HG03354 (cell line): ENCODE results near the gene GIMAP2.
"Not testable (repeated sequence)": the region's sequence is repeated elsewhere in the genome, so short reads cannot be mapped to it uniquely, and the experiment has no call there.

Experiments used
- ATAC-seq: cut with Tn5 transposase; IDR thresholded peaks from one replicate; pipeline ENCODE4 v1.9.1; 2021; ENCODE audit warnings: mild to moderate bottlenecking; ENCODE audit not compliant: unreplicated experiment, poor library complexity, severe bottlenecking

The GIMAP2 gene

GRCh38 chr7:150675714-150676113, 9.8 kb upstream of the GIMAP2 start:
- no peak for ATAC-seq

GRCh38 chr7:150676276-150676675, 9.2 kb upstream of the GIMAP2 start:
- ATAC-seq = not testable (repeated sequence)

GRCh38 chr7:150676854-150677253, 8.7 kb upstream of the GIMAP2 start:
- not testable (repeated sequence) for ATAC-seq

DNA sequence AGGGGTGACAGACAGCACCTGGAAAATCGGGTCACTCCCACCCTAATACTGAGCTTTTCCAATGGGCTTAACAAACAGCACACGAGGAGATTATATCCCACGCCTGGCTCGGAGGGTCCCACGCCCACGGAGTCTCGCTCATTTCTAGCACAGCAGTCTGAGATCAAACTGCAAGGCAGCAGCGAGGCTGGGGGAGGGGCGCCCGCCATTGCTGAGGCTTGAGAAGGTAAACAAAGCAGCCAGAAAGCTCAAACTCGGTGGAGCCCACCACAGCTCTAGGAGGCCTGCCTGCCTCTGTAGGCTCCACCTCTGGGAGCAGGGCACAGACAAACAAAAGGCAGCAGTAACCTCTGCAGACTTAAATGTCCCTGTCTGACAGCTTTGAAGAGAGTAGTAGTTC, 6.9 kb upstream of the GIMAP2 start:
- ATAC-seq = not testable (repeated sequence)

GRCh38 chr7:150680364-150680763, 5.1 kb upstream of the GIMAP2 start:
- ATAC-seq = not testable (repeated sequence)

- ATAC-seq = peak; percentile 54
These were observed 625 bp downstream of the GIMAP2 start for GRCh38 chr7:150686030-150686631.

DNA sequence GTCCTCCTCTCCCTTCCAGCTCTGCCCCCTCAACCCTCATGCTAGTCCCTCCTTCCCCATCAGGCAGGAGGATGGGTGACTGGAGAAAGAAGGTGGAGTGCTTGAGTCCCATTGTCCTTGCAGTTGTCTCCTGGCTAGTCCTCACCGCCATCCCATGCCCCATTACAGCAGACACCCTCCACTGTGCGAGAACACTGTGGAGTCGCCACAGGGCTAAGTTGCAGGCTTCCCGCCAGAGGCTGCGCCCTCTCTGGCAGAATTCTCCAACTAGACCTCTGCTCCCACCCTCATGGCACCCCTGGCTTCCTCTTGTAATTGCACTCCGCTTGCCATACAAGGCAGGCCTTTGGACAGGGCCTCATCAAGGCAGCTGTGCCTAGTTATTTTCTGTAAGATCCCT, 3.1 kb downstream of the GIMAP2 start:
- ATAC-seq = no peak

DNA sequence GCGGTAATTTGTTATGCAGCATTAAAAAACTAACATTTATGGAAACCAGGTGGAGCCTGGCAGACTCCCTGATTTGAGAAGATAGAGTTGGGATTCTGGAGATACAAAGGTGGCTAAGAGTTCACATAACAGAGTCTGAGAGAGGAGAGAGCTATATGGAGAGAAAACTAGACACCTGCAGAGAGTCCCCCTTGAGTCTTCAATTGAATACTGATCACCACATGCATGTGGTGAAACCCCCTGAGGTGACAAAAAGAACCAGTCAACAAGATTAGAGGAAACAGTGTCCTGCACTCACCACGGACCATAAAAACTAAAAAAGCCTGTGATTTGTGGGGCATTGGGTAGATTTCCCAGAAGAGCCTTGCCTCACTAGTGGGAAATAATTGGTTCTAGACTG, 10.1 kb downstream of the GIMAP2 start:
- ATAC-seq = no peak

GRCh38 chr7:150703209-150703608, 17.7 kb downstream of the GIMAP2 start:
- no peak for ATAC-seq

- no peak for ATAC-seq
These were observed 29.8 kb downstream of the GIMAP2 start for GRCh38 chr7:150715293-150715692.

DNA sequence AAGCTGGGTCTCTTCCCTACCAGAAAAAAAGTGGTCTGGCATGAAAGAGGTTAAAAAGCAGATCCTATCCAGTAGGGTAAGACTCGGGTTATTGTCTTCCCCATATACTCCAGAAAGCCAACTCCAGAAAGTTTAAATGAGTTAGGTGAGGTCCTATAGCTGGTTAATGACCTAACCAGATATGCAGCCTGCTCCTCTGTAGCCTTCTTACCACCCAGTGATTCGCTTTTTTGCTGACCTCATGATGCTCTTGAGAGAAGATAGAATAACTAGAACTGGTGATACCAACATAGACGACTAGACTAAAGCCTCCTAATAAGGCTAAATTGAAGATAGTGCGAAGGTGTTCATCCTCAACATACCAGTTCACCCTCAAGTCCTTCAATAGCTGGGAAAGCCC, 30.2 kb downstream of the GIMAP2 start:
- ATAC-seq = no peak

DNA sequence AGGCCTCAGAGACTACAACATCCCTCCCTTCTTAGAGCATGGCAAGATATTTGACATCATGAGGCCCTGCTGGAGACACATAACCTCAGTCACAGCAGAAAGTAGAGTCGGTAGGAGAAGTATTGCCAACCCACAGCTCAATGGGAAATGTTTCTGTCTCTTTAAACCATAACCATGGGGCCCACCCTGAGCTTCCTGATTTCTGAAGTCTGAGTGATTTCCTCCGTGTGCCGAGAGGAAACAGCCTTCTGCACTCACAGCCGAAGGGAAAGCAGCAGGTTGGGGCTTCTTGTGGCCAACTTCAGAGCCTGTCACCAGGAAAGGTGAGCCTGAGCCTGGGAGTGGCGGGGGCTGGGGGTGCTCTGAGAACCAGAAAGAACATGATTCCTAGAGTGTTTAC, 30.9 kb downstream of the GIMAP2 start, which contains the start of gene GIMAP1:
Gene GIMAP1, plus strand, starts transcription at position 246 of the 400 bp plus-strand sequence. CDS start 2,435 bp downstream, outside the sequence.
- ATAC-seq = peak; percentile 67

DNA sequence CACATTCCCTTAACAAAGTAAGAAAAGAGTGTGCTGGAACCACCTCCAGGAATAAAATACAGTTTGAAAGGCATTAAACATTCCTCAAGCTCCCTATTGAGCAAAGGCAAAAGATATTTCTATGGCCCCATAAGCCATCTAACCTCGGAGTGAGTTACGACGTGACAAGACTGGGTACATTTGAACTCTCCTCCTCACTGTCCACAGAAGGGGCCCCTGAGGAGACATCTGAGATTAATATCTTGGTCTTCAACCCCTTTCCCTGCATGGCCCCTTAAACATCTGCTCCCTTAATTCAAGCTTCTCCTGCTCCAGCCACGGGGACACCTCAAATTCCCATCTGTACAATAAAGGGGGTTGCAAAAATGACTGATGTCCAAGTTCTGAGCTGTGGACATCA, 31.4 kb downstream of the GIMAP2 start:
- ATAC-seq = no peak

DNA sequence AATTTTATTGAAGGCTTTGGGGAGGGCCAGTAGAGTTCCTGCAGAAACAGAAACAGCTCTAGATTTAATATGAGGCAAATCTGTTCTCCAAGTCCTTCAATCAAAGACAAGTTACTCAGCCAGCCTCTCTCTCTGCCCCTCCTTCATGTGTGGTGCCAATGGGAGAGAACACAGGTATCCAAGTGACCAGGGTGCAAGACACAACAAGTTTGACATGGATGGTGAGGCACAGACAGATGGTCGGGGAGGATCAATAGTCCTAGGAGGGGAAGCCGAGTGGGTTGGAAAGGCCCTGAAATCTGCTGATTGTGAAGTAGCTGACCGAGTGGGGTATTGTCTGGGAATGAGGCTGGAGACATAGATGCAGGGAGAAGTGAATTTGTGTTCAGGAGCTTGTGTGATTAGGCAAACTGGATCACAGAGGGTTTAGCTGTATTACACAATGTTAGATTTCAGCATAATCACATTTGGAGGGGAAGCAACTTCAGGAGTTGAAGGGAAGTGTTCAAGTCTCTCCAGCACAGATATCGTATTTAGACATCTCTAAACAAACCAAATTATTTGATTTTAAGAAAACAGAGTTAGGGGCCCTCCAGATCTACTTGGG, 32.4 kb downstream of the GIMAP2 start:
- no peak for ATAC-seq

DNA sequence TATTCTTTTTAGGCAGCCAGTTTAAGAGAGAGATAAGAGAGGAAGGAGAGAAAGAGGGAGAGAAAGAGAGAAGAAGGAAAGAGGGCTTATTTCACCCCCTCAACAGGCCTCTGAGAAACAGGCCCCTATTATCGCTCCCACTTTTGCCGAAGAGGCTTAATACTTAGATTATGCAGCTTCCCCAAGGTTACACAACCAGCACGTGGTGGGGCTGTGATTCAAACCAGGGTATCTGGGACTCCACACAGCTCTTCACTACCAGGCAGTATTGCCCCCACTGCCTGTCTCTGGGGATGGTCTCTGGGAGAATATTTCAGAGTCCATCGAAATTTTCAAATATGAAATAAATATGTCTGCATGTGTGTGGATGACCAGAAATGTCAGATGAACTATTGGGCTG, 33.9 kb downstream of the GIMAP2 start:
- ATAC-seq = no peak

DNA sequence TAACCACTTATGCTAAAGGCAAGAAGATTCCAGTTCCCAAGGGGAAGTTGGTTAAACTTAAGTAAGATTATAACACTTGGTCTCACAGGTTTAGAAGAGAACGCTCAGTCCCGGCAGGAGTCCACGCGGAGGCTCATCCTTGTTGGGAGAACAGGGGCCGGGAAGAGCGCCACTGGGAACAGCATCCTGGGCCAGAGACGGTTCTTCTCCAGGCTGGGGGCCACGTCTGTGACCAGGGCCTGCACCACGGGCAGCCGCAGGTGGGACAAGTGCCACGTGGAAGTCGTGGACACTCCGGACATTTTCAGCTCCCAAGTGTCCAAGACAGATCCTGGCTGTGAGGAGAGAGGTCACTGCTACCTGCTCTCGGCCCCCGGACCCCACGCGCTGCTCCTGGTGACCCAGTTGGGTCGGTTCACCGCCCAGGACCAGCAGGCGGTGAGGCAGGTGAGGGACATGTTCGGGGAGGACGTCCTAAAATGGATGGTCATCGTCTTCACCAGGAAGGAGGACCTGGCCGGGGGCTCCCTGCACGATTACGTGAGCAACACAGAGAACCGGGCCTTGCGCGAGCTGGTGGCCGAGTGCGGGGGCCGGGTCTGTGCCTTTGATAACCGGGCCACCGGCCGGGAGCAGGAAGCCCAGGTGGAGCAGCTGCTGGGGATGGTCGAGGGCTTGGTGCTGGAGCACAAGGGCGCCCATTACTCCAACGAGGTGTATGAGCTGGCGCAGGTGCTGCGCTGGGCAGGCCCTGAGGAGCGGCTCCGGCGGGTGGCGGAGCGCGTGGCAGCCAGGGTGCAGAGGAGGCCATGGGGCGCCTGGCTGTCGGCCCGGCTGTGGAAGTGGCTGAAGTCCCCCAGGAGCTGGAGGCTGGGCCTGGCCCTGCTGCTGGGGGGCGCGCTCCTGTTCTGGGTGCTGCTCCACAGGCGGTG, 34.7 kb downstream of the GIMAP2 start:
- ATAC-seq = no peak

DNA sequence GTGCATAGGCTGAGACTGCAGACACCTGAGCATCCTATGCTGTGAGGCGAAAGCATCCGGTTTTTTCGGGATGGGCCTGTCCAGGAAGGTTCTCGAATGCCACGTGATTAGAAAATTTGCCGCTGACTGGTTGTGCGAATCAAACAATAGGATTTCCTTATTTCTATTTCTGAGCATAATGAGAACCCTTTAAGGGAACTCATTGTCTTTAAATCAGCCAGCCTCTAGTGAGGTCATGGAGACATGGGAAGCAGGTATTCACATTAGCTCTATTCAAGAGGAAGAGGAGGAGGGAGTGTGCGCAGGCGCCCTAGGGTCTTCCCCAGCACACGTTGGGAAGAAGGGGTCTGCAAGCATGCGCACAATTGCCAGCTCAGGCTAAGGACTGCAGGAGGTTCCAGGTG, 36.5 kb downstream of the GIMAP2 start:
- no peak for ATAC-seq

DNA sequence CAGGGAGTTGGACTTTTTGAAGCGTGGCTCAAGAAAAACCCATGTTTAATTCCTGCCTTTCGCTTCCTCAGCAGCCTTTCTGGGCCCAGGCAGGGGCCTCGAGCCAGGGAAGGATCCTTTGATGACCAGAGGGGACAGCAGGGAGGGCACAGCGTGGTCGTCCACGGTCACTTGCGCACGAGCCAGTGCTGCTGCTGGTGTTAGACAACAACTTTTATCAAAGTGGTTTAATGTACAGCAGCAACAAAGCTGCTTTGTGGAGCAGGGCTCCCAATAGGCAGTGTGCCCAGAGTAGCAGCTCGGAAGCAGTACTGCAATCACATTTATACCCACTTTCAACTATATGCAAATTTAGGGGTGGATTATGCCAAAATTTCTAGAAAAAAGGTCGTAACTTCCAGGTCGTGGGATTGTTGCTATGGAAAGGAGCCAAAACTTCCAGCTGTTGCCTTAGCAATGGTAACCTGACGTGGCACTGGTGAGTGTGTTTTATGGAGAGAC, 37.0 kb downstream of the GIMAP2 start:
- ATAC-seq = no peak

DNA sequence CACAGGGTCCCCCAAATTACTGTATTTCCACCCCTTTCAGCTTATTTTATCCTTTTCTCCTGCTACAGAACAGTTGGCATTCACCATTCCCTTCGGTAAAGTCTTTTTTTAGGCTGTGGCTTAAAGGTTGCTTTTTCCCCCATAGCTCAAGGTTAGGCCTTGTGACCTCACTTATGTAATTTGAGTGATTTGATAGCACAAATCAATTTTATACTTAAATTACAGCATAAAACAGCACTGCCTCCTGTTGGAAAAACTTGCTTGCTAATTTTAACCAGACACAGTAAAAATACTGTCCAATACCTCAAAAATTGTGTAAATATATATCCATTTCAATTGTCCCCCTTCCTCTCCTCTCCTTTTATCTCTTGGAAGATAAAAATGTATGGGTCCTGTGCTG, 38.0 kb downstream of the GIMAP2 start:
- no peak for ATAC-seq

- ATAC-seq = no peak
These were observed 41.9 kb downstream of the GIMAP2 start for GRCh38 chr7:150727381-150727780.
